Peyer's patch (tissue), 4 donors: ENCODE results near the gene RD3L. TPM values are rescaled to one million over a fixed set of nuclear protein-coding genes. Genes with fewer than 3 reads are reported as not detected.

Source experiments
- DNase-seq, 3 donors: peaks; one replicate each; pipeline ENCODE4 v3.0.0-alpha.2; 2017 to 2019
- H3K27ac ChIP-seq, 4 donors: fragments of 200-600 bp; sonication (generic); one replicate each; pipeline ENCODE4 v1.5.1; 2016 to 2019
- H3K27me3 ChIP-seq, 2 donors: fragments of 200-600 bp; sonication (generic); one replicate each; pipeline ENCODE4 v1.5.1; 2019
- H3K36me3 ChIP-seq, 3 donors: fragments of 200-600 bp; sonication (generic); one replicate each; pipeline ENCODE4 v1.5.1; 2016 to 2019
- H3K4me1 ChIP-seq, 4 donors: fragments of 200-600 bp; sonication (generic); one replicate each; pipeline ENCODE4 v1.5.1; 2016 to 2019
- H3K4me3 ChIP-seq, 4 donors: fragments of 200-600 bp; sonication (generic); 1 replicate in 3 of 4; 2 replicates in 1 of 4; pipeline ENCODE4 v1.5.1; 2016 to 2019; ENCODE audit warnings: mild to moderate bottlenecking in 1 of 4
- H3K9me3 ChIP-seq, 4 donors: fragments of 200-600 bp; sonication (generic); one replicate each; pipeline ENCODE4 v1.5.1; 2016 to 2019; ENCODE audit warnings: mild to moderate bottlenecking in 1 of 4
- CTCF ChIP-seq, 6 experiments: fragments of 450-650 bp in 4 of 6; fragments of 200-600 bp in 2 of 6; sonication (generic) in 1 of 6; IDR thresholded peaks; one replicate each; pipeline ENCODE4 v1.5.1; 2017 to 2019; ENCODE audit warnings: antibody characterized with exemption in 6 of 6, mild to moderate bottlenecking in 3 of 6, moderate library complexity in 1 of 6
- POLR2A ChIP-seq, 2 donors: fragments of 450-650 bp; IDR thresholded peaks; one replicate each; pipeline ENCODE4 v1.5.1; 2017; ENCODE audit warnings: antibody characterized with exemption in 2 of 2, mild to moderate bottlenecking in 2 of 2, moderate library complexity in 2 of 2
- total RNA-seq, 4 donors: library from RNA; depleted of rRNA; stranded (reverse); fragments of >200 nt; gene quantifications; one replicate each; pipeline ENCODE4 v1.1.0, GENCODE V29; 2016

Gene RD3L
- total RNA-seq, 4 donors from 2014 or later = not detected

DNA sequence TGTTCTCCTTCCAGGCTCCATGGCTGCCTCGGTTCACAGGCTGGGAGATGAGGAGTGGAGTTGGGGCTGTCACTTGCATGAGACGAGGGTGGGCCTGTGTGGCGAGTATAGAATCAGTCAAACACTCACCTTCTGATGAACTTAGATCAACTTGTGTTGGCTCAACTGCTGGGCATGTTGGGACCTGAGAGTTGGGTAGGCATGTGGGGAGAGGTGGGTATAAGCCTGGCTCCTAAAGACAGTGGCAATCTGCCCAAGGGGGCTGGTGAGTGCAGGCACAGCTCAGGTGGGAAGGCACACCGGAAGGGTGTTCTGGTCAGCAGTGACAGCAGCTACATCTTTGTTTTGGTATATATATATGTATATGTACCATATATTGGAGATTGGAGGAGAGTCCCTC lies 44.1 kb downstream of the RD3L start:
- Histone ChIP-seq H3K9me3 (no peaks in the 10 kb centered on the region), H3K27me3 (no peaks in the 10 kb centered on the region), H3K4me1 (peaks cover 0 to 46% (median 12%) of the 10 kb centered on the region in 4 donors), H3K27ac (peak overlapping the region in 1 of 4 donors; percentile 85), H3K4me3 (no peak overlapping the region), H3K36me3 (no peaks in the 10 kb centered on the region)
- TF ChIP-seq CTCF (IDR thresholded peaks at IDR 0.05) (no peak), POLR2A (IDR thresholded peaks at IDR 0.05) (no peak)
- no peak for DNase-seq

- H3K9me3 ChIP-seq = no peaks in the 10 kb centered on the region
- H3K27ac ChIP-seq = peak overlapping the region in 3 of 4 donors; percentile 46 to 85 (median 73)
- TF ChIP-seq POLR2A (IDR thresholded peaks at IDR 0.05) (no peak), CTCF (IDR thresholded peaks at IDR 0.05) (no peak)
- no peaks in the 10 kb centered on the region for H3K27me3 ChIP-seq
- H3K4me3 ChIP-seq = no peak overlapping the region
- no peaks in the 10 kb centered on the region for H3K36me3 ChIP-seq
- DNase-seq = peak in 2 of 3 donors; percentile 87 to 90
- peaks cover 0 to 46% (median 12%) of the 10 kb centered on the region in 4 donors for H3K4me1 ChIP-seq
Observed at GRCh38 chr14:103897075-103897947, 45.0 kb downstream of the RD3L start.

DNA sequence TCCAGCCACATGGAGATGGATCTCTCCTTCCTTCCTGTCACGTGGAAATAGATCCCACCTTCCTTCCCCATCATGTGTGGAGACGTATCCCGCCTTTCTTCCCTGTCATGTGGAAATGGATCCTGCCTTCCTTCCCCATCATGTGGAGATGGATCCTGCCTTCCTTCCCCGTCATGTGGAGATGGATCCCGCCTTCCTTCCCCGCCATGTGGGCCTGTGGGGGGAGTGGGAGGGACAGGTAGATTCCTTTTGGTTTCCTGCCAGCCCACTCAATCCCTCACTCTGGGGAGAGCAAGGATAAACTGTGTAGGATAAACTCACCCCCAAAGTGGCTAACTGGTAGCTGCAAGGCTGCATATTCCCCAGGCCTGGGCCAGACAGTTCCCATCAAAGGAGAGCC lies 45.8 kb downstream of the RD3L start:
- no peaks in the 10 kb centered on the region for H3K27me3 ChIP-seq
- H3K4me3 ChIP-seq = peak overlapping the region in 1 of 4 donors; percentile 4
- peak overlapping the region in 3 of 4 donors; percentile 46 to 85 (median 73) for H3K27ac ChIP-seq
- no peaks in the 10 kb centered on the region for H3K9me3 ChIP-seq
- peaks cover 0 to 46% (median 12%) of the 10 kb centered on the region in 4 donors for H3K4me1 ChIP-seq
- H3K36me3 ChIP-seq = no peaks in the 10 kb centered on the region
- DNase-seq = peak in 1 of 3 donors; percentile 57
- TF ChIP-seq CTCF (IDR thresholded peaks at IDR 0.05) = no peak
- no peak for TF ChIP-seq POLR2A (IDR thresholded peaks at IDR 0.05)

DNA sequence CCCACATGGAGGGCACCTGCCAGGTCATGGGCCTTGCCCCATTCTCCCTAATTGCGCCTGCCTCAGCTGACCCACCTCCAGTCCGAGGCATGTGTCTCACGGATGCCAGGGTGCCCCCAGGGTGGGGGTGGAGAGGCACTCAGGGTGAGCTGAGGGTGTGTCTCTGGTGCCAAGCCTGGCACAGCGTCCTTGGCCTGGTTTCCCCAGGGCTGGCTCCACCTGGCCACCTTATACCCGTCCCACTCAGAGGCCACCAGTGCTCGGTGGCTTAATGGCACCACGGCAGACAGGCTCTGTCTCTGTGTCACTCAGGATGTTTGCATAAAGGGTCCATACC lies 47.6 kb downstream of the RD3L start:
- Histone ChIP-seq H3K4me1 (peaks cover 0 to 52% (median 14%) of the 10 kb centered on the region in 4 donors), H3K27ac (peak overlapping the region in 2 of 4 donors; percentile 27 to 84), H3K27me3 (no peaks in the 10 kb centered on the region), H3K9me3 (no peaks in the 10 kb centered on the region), H3K36me3 (no peaks in the 10 kb centered on the region), H3K4me3 (no peak overlapping the region)
- DNase-seq = peak in 1 of 3 donors; percentile 65
- TF ChIP-seq CTCF (IDR thresholded peaks at IDR 0.05) = peak in 1 of 6 experiments; percentile 0
- no peak for TF ChIP-seq POLR2A (IDR thresholded peaks at IDR 0.05)

GRCh38 chr14:103894034-103894722 lies 48.2 kb downstream of the RD3L start:
- TF ChIP-seq CTCF (IDR thresholded peaks at IDR 0.05) = no peak
- TF ChIP-seq POLR2A (IDR thresholded peaks at IDR 0.05) = no peak
- Histone ChIP-seq H3K27me3 (no peaks in the 10 kb centered on the region), H3K4me1 (peaks cover 0 to 57% (median 14%) of the 10 kb centered on the region in 4 donors), H3K36me3 (no peaks in the 10 kb centered on the region), H3K27ac (peak overlapping the region in 2 of 4 donors; percentile 27 to 84), H3K4me3 (no peak overlapping the region), H3K9me3 (no peaks in the 10 kb centered on the region)
- DNase-seq = peak in 2 of 3 donors; percentile 64 to 67
